A549 (cell line): ENCODE results near the gene RBM14.

ENCODE experiments used
- BHLHE40 ChIP-seq: IDR thresholded peaks from 2 replicates; pipeline ENCODE4 v1.6.1; 2012; ENCODE audit warnings: low read depth, low read length, inconsistent platforms
- CHD2 ChIP-seq: fragments of 150-350 bp; IDR thresholded peaks from 2 replicates; pipeline ENCODE4 v1.6.1; 2014; ENCODE audit warnings: low read length; ENCODE audit not compliant: partially characterized antibody
- HDAC2 ChIP-seq: fragments of 200-600 bp; sonication (generic); IDR thresholded peaks from 2 replicates; pipeline ENCODE4 v1.6.1; 2016
- HOXA7 ChIP-seq: fragments of 250-450 bp; sonication (Bioruptor Pico); IDR thresholded peaks from 2 replicates; pipeline ENCODE4 v1.5.0; 2020; ENCODE audit warnings: mild to moderate bottlenecking, moderate library complexity
- MAZ ChIP-seq: fragments of 150-350 bp; IDR thresholded peaks from 2 replicates; pipeline ENCODE4 v1.6.1; 2014; ENCODE audit warnings: antibody characterized with exemption, low read depth, low read length, borderline replicate concordance
- TF ChIP-seq, protein P1 (sequence below): fragments of >200 bp; sonication (Bioruptor Twin); formaldehyde crosslinking; IDR thresholded peaks from 3 replicates; pipeline ENCODE4 v1.5.1; 2016
- TF ChIP-seq, protein P2 (sequence below): fragments of >200 bp; sonication (Bioruptor Twin); formaldehyde crosslinking; IDR thresholded peaks from 3 replicates; pipeline ENCODE4 v1.6.1; 2016

DNA sequence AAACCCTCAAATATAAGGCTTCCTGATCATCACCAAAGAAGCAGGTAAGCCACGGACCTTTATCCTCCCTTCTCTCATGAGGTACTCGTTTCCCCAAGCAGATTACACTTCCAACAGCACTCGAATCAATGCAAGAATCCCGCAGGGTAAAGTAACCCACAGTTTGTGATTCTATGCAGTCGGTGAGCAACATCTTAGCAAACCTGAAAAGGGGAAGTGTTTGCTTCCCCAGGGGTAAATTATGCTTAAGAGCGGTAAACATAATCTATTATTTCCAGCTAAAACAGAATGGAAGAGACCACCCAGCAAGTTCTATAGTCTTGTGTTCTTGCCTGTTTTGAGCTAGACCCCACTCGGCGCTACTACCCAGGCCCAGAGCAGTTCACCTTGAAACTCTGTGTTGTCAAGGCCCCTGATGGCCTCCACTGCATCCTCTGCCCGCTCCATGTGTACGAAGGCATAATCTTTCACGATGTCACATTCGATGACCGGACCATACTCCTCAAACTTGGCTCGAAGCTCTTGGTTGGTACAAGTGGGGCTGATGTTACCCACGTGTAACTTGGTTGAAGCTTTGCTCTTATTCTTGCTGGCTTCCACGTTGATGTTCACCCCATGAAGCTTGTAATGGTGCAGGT is 60.0 kb downstream of the RBM14 start:
- TF ChIP-seq, protein P1, sequence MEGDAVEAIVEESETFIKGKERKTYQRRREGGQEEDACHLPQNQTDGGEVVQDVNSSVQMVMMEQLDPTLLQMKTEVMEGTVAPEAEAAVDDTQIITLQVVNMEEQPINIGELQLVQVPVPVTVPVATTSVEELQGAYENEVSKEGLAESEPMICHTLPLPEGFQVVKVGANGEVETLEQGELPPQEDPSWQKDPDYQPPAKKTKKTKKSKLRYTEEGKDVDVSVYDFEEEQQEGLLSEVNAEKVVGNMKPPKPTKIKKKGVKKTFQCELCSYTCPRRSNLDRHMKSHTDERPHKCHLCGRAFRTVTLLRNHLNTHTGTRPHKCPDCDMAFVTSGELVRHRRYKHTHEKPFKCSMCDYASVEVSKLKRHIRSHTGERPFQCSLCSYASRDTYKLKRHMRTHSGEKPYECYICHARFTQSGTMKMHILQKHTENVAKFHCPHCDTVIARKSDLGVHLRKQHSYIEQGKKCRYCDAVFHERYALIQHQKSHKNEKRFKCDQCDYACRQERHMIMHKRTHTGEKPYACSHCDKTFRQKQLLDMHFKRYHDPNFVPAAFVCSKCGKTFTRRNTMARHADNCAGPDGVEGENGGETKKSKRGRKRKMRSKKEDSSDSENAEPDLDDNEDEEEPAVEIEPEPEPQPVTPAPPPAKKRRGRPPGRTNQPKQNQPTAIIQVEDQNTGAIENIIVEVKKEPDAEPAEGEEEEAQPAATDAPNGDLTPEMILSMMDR = no peak
- TF ChIP-seq, protein P2, sequence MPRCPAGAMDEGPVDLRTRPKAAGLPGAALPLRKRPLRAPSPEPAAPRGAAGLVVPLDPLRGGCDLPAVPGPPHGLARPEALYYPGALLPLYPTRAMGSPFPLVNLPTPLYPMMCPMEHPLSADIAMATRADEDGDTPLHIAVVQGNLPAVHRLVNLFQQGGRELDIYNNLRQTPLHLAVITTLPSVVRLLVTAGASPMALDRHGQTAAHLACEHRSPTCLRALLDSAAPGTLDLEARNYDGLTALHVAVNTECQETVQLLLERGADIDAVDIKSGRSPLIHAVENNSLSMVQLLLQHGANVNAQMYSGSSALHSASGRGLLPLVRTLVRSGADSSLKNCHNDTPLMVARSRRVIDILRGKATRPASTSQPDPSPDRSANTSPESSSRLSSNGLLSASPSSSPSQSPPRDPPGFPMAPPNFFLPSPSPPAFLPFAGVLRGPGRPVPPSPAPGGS = no peak
- TF ChIP-seq BHLHE40 (no peak), HOXA7 (no peak), HDAC2 (no peak), CHD2 (no peak), MAZ (no peak)
